HepG2 (cell line): ENCODE results near the gene ZMYND10. TPM values are rescaled to one million over a fixed set of nuclear protein-coding genes. Genes with fewer than 3 reads are reported as not detected.

Experiments
- AGO2 ChIP-seq: fragments of 200-400 bp; formaldehyde crosslinking; optimal IDR thresholded peaks from 2 replicates; pipeline ENCODE3; 2017; ENCODE audit warnings: mild to moderate bottlenecking, low read depth, low read length, moderate library complexity
- AHDC1 ChIP-seq: sonication (generic); formaldehyde crosslinking; IDR thresholded peaks from 2 replicates; pipeline ENCODE4 v1.5.1; 2020; ENCODE audit warnings: mild to moderate bottlenecking, missing genetic modification reagents, borderline replicate concordance
- CBX1 ChIP-seq: IDR thresholded peaks from one replicate; pipeline ENCODE4 v1.6.1; 2016; ENCODE audit warnings: antibody characterized with exemption, low read depth
- CHCHD3 ChIP-seq: sonication (generic); formaldehyde crosslinking; IDR thresholded peaks from 2 replicates; pipeline ENCODE4 v1.8.0; 2022; ENCODE audit warnings: mild to moderate bottlenecking, missing genetic modification reagents, moderate library complexity
- CREB3 ChIP-seq: sonication (generic); formaldehyde crosslinking; IDR thresholded peaks from 2 replicates; pipeline ENCODE4 v1.5.0; 2020; ENCODE audit warnings: missing genetic modification reagents
- HIC2 ChIP-seq: sonication (generic); formaldehyde crosslinking; IDR thresholded peaks from 2 replicates; pipeline ENCODE4 v1.9.0; 2022; ENCODE audit warnings: low read depth, missing genetic modification reagents
- KDM3A ChIP-seq: IDR thresholded peaks from 2 replicates; pipeline ENCODE4 v1.6.1; 2018; ENCODE audit warnings: low read depth, missing compliant biosample characterization
- KDM5A ChIP-seq: fragments of 200-600 bp; sonication (generic); IDR thresholded peaks from 2 replicates; pipeline ENCODE4 v1.7.0; 2018; ENCODE audit warnings: antibody characterized with exemption, mild to moderate bottlenecking, low read length, borderline replicate concordance
- MEIS1 ChIP-seq: sonication (generic); formaldehyde crosslinking; IDR thresholded peaks from 2 replicates; pipeline ENCODE4 v1.9.0; 2021; ENCODE audit warnings: mild to moderate bottlenecking, missing genetic modification reagents, moderate library complexity, borderline replicate concordance
- NFE2L1 ChIP-seq: sonication (generic); formaldehyde crosslinking; IDR thresholded peaks from 2 replicates; pipeline ENCODE4 v1.4.0; 2020; ENCODE audit warnings: missing genetic modification reagents, mild to moderate bottlenecking, borderline replicate concordance
- THAP8 ChIP-seq: sonication (generic); formaldehyde crosslinking; IDR thresholded peaks from 2 replicates; pipeline ENCODE4 v1.5.1; 2020; ENCODE audit warnings: missing genetic modification reagents, mild to moderate bottlenecking, borderline replicate concordance
- ZBTB7A ChIP-seq: sonication (generic); formaldehyde crosslinking; IDR thresholded peaks from 2 replicates; pipeline ENCODE4 v1.8.0; 2022; ENCODE audit warnings: mild to moderate bottlenecking, missing genetic modification reagents
- ZFP62 ChIP-seq: sonication (generic); formaldehyde crosslinking; IDR thresholded peaks from 2 replicates; pipeline ENCODE4 v1.4.0; 2020; ENCODE audit warnings: missing genetic modification reagents
- ZMYM2 ChIP-seq: sonication (generic); formaldehyde crosslinking; IDR thresholded peaks from 2 replicates; pipeline ENCODE4 v1.8.0; 2022; ENCODE audit warnings: mild to moderate bottlenecking, missing genetic modification reagents
- ZNF224 ChIP-seq: sonication (generic); formaldehyde crosslinking; IDR thresholded peaks from 2 replicates; pipeline ENCODE4 v1.5.0; 2020; ENCODE audit warnings: mild to moderate bottlenecking, missing genetic modification reagents
- ZNF468 ChIP-seq: sonication (generic); formaldehyde crosslinking; IDR thresholded peaks from 2 replicates; pipeline ENCODE4 v1.8.0; 2022; ENCODE audit warnings: mild to moderate bottlenecking, moderate library complexity, missing genetic modification reagents
- ZNF556 ChIP-seq: sonication (generic); formaldehyde crosslinking; IDR thresholded peaks from 2 replicates; pipeline ENCODE4 v1.4.0; 2020; ENCODE audit warnings: mild to moderate bottlenecking, missing genetic modification reagents, borderline replicate concordance
- polyA plus RNA-seq, 8 experiments: library from polyadenylated mRNA; depleted of rRNA in 3 of 8; stranded (reverse) in 7 of 8; unstranded in 1 of 8; fragments of >200 nt; fragmentation: Illumina TruSeq in 4 of 8; extraction: Trizol in 4 of 8; gene quantifications; 2 replicates each; pipeline versions ENCODE4 v1.2.1 to v1.2.3, GENCODE V29; 2011 to 2016; ENCODE audit warnings: low read depth in 4 of 8, missing spikeins in 1 of 8, mixed read lengths in 1 of 8; ENCODE audit not compliant: insufficient read depth in 1 of 8
- total RNA-seq, 5 experiments: library from RNA; depleted of rRNA; stranded (reverse); fragments of >200 nt; fragmentation: Illumina TruSeq; extraction: Trizol; gene quantifications; 2 replicates each; pipeline ENCODE4 v1.2.3, GENCODE V29; 2016; ENCODE audit warnings: low read depth in 1 of 5

ZMYND10 gene
- total and polyA plus RNA-seq, 2 of the 13 experiments (the other 11 are each of a cell fraction or from before 2014, with no cell fraction given): 0.60 to 0.74 TPM

DNA sequence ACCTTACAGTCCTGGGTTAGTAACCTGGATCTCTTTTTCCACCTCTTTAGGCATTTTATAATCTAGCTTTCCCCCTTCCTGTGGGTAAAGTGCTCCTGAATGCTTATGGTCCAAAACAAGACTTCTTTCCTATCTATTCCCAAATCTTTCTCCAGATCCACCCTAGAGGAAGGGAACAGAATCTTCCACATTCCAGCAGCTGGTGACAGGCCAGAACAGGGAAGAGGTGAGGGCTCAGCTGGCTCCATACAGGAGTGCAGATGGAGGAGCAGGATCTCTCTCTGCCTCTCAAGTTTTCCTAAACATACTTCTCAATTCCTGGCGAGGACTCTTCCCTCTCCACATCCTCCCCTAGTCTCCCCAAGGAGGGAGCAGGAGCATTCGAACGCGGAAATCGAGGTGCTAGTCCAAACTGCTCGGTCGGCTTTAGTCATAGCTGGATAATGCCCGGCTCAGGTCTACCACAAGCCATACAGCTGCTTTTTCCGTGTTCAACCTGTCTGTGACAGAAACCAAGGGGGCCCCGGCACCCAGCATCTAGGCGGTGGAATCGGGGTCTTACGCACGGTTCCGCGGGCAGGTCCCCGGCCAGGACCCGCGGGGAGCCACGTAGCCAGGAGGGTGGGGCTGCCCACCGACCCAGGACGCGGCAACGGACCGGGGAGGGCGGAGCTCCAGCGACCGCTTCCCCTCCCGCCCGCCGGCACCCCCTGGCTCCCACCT, 8.9 kb downstream of the ZMYND10 start (continued):
- TF ChIP-seq AHDC1 (CRISPR knock-in tag) (no peak), ZNF556 (CRISPR knock-in tag) (0 out of 2 replicates have a peak, but pooled peaks have one; percentile 44), ZNF224 (CRISPR knock-in tag) (no peak), ZMYM2 (no peak), CREB3 (CRISPR knock-in tag) (0 out of 2 replicates have a peak, but pooled peaks have one; percentile 15), CBX1 (no peak), NFE2L1 (CRISPR knock-in tag) (0 out of 2 replicates have a peak, but pooled peaks have one; percentile 36), KDM3A (no peak), KDM5A (0 out of 2 replicates have a peak, but pooled peaks have one; percentile 8), MEIS1 (CRISPR knock-in tag) (no peak; the same call in 1 of the 2 replicates), ZFP62 (CRISPR knock-in tag) (0 out of 2 replicates have a peak, but pooled peaks have one; percentile 75), AGO2 (peak; percentile 31), ZNF468 (CRISPR knock-in tag) (peak; percentile 95; the same call in 1 of the 2 replicates), ZBTB7A (peak; percentile 74; the same call in 1 of the 2 replicates), CHCHD3 (0 out of 2 replicates have a peak, but pooled peaks have one; percentile 33), THAP8 (peak; percentile 23; the same call in 1 of the 2 replicates), HIC2 (CRISPR knock-in tag) (no peak)
